GM21723 (cell line): ENCODE measurements around the gene TIMP3.

Experiments used
- ATAC-seq: cut with Tn5 transposase; IDR thresholded peaks from one replicate; pipeline ENCODE4 v1.9.1; 2021; ENCODE audit warnings: mild to moderate bottlenecking, moderate library complexity; ENCODE audit not compliant: unreplicated experiment

Gene TIMP3

DNA sequence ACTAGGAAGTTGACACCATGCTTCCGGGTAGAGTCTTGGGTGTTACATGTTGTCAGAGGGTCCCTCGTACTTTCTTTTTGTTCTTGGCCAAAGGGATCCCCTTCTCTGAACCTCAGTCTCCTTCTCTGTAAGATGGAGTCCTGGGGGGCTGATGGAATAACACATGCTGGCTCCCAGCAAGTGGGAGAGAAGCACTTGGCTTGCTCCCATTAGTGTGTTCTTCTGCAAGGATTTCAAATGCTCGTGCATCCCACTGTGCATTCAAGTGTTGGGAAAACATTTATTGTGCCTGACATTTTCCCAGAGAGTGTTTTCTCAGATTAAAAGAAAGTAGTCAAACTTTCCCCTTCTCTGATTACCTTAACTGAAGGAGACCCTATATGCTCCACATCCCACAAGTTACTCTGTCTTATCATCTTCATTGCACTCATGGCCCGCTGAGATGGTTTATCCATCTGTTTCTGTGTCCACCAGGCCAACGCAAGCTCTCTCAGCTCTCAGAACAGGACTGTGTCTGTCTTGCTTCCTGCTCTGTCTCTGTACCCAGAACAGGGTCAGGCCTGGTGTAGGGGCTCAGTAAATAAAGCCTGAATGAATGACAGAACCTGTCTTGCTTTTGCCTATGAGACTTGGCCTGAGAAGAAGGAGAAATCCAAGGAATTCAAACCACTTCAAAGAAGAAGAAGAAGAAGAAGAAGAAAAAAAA, 16.0 kb upstream of the TIMP3 start:
- ATAC-seq, result no peak

DNA sequence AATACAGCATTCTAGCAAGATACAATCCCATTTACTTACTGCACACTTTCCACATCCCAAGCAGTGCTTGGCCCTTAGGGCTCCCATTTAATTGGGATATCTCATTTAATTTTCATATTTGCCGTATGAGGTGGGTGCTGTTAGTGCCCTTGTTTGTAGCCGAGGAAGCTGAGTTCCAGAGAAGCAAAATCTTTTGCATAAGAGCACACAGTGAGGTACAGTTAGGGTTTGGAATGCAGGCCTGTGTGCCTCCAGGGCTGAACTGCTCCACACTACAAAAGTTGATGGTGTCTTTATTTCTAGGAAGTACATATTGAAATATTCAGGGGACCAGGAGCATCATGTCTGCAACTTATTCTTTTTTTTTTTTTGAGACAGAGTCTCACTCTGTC, 15.5 kb upstream of the TIMP3 start:
- ATAC-seq, result no peak

DNA sequence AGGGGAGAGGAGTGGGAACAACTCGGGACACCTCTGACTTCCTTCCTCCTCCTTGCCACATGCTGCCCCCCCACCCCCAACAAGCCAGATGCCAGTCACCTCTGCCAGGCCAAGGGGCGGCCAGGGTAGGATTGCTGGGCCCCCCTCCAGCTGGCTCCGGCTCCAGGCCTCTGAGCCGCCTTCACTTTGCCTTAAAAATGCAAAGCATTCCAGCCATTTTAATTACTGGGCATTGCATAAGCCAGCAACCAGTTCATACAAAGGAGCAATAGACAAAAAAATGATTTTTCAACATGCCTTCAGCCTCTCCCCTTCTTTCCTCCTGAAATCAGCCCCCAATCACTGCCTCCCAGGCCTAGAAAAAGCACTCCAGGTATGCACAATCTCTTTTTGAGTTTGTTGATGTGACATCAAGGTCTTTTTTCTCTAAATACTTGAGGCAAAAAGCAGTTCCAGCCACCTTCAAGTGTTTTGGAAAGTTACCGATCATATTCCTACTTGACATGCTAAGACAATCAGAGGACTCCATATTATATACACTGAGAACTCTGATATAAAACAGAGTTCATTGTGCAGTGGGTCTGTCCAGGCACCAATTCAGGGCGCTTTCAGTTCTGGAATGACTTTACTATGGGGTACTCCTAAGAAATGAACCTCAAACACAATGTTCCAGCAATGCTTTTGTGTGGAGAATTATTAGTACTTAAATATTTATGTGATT, 12.4 kb upstream of the TIMP3 start:
- ATAC-seq, result no peak

DNA sequence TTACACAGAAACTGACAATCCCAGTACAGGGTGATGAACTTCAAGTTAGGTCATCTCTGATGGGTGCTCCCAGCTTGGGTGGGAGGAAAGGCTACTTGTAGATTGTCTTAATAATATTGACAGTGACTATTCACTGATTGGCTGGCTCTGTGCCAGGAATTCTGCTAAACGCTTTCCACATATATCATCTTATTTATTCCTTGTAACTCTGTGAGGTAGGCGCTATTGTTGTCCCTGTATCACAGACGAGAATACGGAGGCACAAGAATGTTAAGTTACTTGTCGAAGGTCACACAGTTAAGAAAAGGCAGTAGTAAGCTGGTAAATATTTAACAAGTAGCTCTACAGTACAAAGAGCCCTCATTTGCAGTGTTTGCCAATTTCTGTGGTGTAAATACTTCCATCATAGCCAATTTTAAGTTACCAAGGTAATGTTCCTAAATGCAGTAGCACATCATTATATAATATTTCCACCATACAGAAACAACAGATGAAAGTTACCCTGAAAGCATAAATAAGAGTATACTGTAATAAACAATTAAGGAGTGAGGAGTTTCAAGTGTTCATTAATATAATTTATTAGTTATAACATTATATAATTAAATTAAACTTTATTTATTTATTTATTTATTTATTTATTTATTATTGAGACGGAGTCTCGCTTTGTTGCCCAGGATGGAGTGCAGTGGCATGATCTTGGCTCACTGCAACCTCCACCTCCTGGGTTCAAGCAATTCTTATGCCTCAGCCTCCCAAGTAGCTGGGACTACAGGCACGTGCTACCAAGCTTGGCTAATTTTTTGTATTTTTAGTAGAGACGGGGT, 11.5 kb upstream of the TIMP3 start:
- no peak for ATAC-seq

DNA sequence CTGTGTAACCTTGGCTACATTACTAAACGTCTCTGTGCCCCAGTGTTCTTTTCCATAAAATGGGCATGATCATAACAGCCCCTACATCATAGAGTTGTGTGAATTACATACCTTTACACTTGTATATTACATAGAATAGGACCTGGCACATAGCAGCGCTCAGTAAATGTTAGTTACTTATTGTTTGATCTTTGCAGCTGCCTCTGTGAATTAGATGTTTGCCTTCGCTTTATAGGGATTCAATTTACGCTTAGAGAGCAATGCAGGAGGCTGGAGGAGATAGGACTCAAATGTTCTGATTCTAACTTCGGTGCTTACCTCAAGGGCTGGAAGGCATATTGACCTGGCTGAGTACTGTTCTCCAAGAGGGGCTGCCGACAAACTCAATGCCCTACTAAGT, 10.4 kb upstream of the TIMP3 start:
- no peak for ATAC-seq

DNA sequence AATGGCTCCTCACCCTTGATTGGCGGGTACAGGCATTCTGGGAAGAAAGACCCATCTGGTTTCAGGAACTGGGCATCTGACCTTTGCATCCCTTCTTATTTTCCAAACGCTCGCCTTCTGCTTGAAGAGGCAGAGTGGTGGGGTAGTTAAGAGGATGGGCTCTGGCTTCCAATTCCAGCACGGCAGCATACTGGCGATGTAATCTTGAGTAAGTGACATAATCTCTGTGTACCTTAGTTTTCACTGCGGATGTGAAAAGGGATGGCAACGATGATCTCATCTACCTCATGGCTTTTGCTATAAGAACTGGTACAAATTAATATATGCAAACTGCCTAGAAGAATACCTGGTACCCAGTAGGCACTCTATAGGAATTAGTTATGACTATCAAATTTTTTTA, 10.0 kb upstream of the TIMP3 start:
- no peak for ATAC-seq

DNA sequence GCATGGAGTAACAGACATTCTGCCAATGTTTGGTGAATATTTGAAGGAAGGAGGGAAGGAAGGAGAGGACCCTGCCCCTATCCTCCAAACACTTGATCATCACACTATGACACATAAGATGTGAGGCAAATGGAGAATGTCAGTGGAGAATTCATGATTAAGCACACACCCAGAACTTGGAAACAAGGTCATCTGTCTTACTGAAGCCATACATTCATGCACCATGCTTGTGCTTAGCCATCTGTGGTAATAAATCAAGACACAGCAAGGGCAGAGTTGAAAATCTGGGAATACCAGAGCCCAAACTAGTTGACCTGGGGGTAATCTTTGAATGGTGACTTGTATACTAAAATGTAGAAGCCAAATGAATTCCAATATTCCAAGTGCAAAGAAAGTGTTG, 7.9 kb upstream of the TIMP3 start:
- ATAC-seq, result no peak

DNA sequence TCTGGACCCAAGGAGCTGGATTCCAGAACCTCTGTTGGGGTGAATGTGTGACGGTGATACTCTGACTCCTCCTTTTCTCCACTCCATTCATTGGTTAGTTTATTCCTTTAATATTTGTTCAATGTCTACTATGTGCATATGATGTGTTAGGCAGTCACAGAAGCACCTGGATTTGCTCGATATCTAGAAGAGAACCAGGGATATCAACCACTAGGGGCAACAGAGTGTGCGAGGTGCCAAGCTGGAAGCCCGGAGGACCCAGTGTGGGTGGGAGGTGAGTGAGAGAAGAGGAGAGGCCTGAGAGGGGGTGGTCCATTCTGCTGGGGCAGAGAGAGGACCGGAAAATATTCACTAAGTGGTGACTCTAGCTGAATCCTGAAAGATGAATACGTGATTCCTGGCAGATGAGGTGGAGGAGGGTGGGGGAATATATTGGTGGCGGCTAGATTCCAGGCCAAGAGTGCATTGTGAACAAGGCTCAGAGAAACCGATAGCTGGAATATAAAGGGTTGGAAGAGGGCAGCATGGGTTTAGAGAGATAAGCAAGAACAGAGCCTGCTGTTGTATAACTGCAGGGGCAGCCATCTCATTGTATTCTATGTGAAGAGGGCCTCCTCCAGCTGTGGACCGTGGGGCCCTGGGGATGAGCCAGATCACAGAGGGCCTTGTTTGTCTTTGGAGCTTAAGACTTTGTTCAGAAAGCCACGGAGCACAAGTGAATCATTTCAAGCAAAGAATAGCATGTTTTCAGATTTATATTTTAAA, 6.9 kb upstream of the TIMP3 start:
- no peak for ATAC-seq

DNA sequence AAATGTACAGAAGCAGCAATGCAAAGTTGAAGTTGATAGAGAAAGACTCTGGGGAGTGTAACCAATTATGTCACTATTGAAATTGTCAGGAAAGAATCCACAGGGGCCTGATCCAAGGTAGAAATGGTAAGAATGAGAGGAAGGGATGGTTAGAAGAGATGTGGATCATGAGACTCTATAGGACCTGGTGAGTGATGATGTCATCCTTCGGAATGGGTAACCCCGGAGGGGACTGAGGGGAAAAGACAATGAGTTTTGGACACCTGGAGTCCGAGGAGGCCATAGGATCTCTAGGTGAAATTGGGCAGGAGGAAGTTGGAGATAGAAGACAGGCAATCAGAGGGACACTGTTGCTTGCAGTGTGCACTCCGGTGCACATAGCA, 6.3 kb upstream of the TIMP3 start:
- ATAC-seq, result no peak

DNA sequence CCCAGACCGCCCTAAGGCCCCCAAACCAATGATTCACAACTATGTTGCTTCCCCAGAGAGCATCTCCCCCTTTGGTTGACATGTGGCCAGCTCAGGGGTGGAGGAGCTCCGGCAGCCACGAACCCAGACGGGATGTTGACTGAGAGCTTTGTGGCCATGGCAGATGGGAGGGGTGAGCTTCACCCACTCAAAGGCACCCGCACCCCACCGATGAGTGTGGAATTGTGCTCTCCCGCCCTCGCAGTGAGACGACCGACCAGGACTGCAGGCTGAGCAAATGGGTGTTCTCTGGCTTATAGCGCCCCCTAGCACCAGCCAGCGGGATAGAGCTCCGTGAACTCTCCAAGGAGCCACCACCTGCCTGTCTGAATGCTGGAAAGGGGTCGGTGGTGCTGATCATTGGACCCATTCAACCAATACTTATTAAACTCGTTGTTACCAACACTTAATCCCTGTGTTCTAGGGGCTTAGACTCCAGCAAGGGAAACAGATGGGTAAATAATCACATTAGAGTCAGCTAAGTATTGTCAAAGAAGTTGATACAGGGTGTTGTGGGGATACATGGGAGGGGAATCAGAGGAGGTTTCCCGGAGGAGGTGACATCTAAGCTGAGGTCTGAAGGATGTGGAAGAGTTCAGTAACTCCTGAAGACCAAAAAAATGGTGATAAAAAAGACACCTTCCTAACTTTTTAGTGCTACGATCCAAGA, 4.5 kb upstream of the TIMP3 start:
- no peak for ATAC-seq

DNA sequence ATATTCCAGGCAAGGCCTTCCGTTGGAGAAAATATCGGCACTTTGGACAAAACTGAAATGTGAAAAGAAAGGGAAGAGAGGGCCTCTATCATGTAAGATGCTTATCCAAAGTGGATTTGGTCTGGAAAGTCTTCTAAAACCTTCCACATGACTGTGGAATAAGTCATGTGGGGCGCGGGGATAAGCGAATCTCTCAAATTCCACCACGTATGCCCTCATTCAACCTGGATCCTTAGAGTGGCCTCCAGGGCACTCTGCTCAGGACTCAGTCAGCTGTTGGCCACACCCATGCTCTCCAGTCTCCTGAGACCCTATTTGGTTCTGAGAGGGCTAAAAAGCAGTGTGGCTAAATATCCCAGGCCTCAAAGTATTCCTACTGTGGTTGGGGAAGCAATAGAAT, 2.0 kb upstream of the TIMP3 start:
- no peak for ATAC-seq

DNA sequence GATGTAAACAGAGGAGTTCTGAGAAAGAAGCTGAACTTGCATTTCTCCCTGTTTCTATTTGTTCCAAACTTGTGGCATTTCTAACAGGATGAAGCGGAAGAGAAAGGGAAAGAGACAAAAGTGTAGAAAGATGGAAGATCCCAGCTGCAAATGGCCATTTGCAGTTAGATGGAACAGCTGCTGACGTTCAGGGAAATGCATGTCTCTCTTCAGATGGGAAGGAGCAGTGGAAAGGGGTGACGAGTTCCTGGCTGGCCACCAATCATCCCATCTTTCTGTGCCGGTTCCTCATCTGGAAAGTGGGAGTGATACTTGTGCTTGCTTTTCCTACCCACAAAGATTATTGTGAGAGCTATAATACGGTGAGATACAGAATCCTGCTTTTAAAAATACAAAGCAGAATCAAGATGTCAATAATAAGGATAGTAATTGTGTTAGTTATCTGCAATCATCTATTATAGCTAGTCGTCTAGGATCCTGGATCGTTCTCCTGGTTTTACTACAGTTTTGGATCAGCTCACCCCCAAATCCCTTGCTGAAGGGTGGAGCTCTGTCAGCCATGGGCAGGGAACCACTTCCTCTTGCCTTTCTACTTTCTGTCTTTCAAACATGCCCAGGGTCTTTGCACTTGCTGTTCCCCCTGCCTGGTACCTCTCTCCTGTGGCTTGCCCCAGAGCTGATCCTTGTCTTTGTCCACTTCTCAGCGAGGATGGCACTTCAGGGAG, 1.2 kb upstream of the TIMP3 start:
- ATAC-seq, result no peak

DNA sequence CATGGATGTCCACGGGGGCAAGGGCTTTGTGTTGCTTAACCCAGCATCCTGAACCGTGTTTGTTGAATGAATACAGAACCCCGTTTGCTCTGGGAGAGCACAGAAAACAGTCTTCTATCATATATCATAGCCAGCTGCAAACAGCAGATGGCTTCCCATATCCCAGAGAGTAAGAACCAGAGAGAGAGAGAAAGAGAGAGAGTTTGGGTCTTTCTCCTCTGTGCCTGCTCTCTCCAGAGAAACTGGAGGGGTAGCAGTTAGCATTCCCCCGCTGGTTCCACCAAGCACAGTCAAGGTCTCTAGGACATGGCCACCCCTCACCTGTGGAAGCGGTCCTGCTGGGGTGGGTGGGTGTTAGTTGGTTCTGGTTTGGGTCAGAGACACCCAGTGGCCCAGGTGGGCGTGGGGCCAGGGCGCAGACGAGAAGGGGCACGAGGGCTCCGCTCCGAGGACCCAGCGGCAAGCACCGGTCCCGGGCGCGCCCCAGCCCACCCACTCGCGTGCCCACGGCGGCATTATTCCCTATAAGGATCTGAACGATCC, 440 bp upstream of the TIMP3 start:
- no peak for ATAC-seq

DNA sequence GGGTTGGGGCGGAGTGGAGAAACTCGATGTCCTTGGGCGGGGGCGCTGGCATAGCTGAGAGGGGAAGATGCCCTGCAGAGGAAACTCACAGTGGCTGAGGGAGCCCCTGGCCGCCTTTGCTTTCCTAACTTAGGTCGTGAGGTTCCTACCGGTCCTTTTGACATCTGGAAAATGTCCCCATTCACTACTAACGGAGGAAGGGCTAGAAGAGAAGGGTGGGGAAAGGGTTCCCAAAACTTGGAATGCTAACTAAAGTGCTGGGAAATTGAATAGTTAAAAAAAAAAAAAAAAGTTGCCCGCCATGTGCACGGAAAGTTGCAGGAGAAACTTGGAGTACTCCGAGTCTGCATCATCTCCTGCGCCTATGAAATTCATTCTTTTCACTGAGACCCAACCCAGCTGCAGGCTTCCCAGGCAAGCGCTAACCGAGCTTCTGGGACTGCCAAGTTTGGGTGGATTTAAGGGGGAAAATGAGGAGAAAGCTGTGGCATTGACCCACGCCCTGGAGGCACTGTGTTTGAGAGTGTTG, 796 bp downstream of the TIMP3 start:
- ATAC-seq, result no peak

DNA sequence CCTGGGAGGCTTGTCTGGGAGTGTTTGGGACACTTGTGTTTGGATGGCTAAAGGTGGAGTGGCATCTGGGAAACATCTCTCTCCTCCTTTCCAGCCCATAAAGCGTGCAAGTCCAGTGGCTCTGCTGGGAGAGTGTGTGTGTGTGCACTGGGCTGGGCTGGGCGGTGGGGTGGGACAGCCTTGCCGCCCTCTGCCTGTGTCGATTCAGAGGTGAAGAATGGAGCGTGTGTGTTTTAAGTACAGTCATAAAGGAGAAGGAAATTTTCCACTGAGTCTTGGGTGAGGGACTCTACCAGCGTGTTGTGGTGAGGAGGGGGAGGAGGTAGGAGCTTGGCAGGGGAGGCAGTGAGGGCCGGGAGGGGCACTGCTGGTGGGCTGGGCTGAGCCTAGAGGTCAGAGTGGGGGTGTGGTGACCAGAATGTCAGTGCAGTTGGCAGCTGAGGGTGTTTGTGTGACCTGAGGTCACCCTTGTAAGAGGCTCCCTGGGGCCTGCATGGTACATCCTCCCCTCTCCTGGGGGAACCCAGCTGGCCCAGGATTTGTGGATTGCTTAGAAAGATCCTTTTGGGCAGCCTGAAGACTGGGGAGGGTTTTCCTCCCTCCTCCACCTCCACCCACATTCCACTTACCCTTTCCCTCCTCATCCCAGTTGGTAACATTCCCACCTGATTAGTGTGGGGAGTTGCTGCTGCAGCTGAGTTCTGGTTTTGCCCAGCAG, 1.7 kb downstream of the TIMP3 start:
- ATAC-seq, result no peak

DNA sequence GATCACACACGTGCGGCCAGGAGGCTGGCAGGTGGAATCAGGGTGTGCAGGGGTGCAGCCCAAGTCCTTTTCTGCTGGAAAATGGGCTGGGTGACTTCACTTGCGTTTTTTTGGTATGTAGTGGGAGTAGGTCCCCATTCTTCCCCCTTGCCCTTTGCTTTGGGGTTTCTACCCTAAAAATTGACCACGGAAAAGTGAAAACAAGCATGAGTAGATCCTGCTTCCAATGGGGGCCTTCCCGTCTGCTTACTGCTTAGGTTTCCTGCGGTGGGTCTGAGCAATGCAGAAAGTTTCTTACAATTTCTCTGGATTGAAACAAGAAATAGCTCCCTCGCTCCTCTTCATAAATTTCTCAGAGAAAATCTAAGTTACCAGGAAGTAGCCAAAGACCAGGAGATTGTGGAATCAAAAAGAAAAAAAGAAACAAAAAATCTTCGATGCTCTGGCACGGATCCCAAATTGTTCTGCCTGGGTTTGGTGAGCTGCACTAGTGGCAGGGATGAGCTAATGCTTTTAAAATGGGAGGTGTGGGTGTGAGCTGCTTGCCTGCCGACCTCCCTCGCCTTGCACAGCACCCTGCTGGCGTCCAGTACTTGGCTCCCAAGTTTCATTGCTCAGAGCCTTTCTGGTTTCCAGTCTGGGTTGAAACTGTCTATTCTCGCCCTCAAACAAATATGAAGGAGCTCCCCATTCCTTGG, 2.4 kb downstream of the TIMP3 start:
- ATAC-seq, result no peak

DNA sequence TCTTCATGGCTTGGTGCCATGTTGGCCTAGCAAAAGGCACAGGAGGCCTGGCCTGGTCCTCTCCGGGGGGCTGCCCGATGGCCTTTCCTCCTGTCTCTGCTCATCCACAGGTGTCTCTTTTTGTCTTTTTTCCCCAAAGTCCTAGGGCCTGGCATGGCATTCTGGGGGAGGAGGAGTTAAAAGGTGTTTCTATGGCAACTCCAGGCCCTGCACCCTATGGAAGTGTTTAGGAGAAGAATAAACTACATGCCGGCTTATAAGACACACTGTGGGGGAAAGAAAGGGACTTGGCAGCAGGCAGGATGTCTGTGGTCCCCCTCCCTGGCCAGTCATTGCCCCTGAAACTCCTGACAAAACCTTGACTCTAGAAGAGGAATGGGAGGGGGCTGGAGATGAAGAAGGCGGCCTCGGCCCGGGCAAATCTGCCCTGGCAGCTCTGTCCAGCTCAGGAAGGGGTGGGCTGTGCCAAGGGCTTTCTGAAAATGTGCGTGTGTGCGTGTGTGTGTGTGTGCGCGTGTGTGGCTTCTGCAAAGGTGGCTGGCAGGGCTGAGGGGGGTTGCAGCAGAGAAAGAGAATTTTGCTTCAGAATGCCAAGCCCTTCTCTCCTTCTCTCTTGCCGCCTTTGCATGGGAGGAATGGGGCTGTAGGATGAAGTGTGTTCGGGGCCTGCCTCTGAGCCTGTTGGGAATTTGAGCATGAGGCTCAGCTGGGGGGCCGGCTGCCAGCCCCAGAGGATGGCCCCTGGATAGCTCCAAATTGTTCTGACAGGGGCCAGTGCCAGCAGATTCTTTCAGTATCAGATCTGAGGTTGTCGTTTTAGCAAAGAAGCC, 3.2 kb downstream of the TIMP3 start:
- no peak for ATAC-seq
